Spleen (tissue), 11 donors: ENCODE results near the gene ACTR3. TPM values are rescaled to one million over a fixed set of nuclear protein-coding genes. Genes with fewer than 3 reads are reported as not detected.

Source experiments
- DNase-seq: peaks from one replicate; pipeline ENCODE4 v3.0.0-alpha.2; 2020
- H3K27ac ChIP-seq, 8 donors: fragments of 200-600 bp; sonication (generic) in 7 of 8; 1 replicate in 4 of 8; 2 replicates in 4 of 8; pipeline versions ENCODE4 v1.5.0 to v1.8.0; 2016 to 2021; ENCODE audit warnings: inconsistent platforms in 4 of 8, mild to moderate bottlenecking in 4 of 8, moderate library complexity in 1 of 8
- H3K27me3 ChIP-seq, 7 donors: fragments of 200-600 bp; sonication (generic) in 6 of 7; replicated peaks in 1 of 7; 1 replicate in 4 of 7; 2 replicates in 3 of 7; pipeline versions ENCODE4 v1.5.0 to v1.8.0; 2016 to 2021; ENCODE audit warnings: inconsistent platforms in 3 of 7, mild to moderate bottlenecking in 1 of 7
- H3K36me3 ChIP-seq, 6 donors: fragments of 200-600 bp; sonication (generic) in 5 of 6; 1 replicate in 4 of 6; 2 replicates in 2 of 6; pipeline versions ENCODE4 v1.5.0 to v1.8.0; 2016 to 2021; ENCODE audit warnings: inconsistent platforms in 2 of 6
- H3K4me1 ChIP-seq, 6 donors: fragments of 200-600 bp; sonication (generic) in 5 of 6; 1 replicate in 3 of 6; 2 replicates in 3 of 6; pipeline versions ENCODE4 v1.5.0 to v1.8.0; 2016 to 2021; ENCODE audit warnings: inconsistent platforms in 3 of 6
- H3K4me3 ChIP-seq, 8 donors: fragments of 200-600 bp; sonication (generic) in 7 of 8; 1 replicate in 4 of 8; 2 replicates in 4 of 8; pipeline versions ENCODE4 v1.5.0 to v1.8.0; 2016 to 2021; ENCODE audit warnings: inconsistent platforms in 4 of 8, mild to moderate bottlenecking in 4 of 8, moderate library complexity in 2 of 8
- H3K9me3 ChIP-seq, 8 donors: fragments of 200-600 bp; sonication (generic) in 7 of 8; 1 replicate in 4 of 8; 2 replicates in 4 of 8; pipeline versions ENCODE4 v1.5.0 to v1.8.0; 2016 to 2021; ENCODE audit warnings: inconsistent platforms in 4 of 8
- POLR2A ChIP-seq, 3 donors: fragments of 450-650 bp; IDR thresholded peaks; one replicate each; pipeline ENCODE4 v1.5.1; 2017; ENCODE audit warnings: antibody characterized with exemption in 3 of 3, mild to moderate bottlenecking in 1 of 3
- POLR2AphosphoS5 ChIP-seq, 3 donors: sonication (generic); formaldehyde crosslinking; IDR thresholded peaks; one replicate each; pipeline ENCODE4 v1.5.1; 2017; ENCODE audit warnings: antibody characterized with exemption in 3 of 3
- WGBS, 5 donors: extraction: QIAGEN DNeasy Blood & Tissue Kit in 3 of 5; methylation state at CpG; one replicate each; pipeline versions ENCODE4 v1.1.5 to v1.1.7; 2013 to 2018; 5-methylcytosine and 5-hydroxymethylcytosine counted together
- intact Hi-C: fragments of 100-400 bp; cut with DNase I; formaldehyde crosslinking; loops from one replicate; pipeline ENCODE4 v1.15.0; 2023; ENCODE audit warnings: low total_unique reads
- polyA plus RNA-seq, 3 donors: library from polyadenylated mRNA; stranded (reverse); fragments of 200-250 nt; gene quantifications; one replicate each; pipeline ENCODE4 v1.2.1, GENCODE V29; 2013
- total RNA-seq, 7 donors: library from RNA; depleted of rRNA in 3 of 7; stranded (reverse); fragments of >200 nt in 3 of 7; fragmentation: NEBNext Ultra II Directional in 4 of 7; extraction: Animal tissue kit (Norgen Biotek cat#: 25700) in 4 of 7; gene quantifications; one replicate each; pipeline versions ENCODE4 v1.1.0 to v1.2.1, GENCODE V29; 2016 to 2021
- TF ChIP-seq, protein P1 (sequence below), 11 experiments: fragments of 200-600 bp in 7 of 11; fragments of 450-650 bp in 4 of 11; sonication (generic) in 4 of 11; IDR thresholded peaks in 8 of 11; conservative IDR thresholded peaks in 3 of 11; 1 replicate in 7 of 11; 2 replicates in 4 of 11; pipeline versions ENCODE4 v1.4.0 to v1.8.0; 2016 to 2021; ENCODE audit warnings: antibody characterized with exemption in 11 of 11, inconsistent platforms in 4 of 11, mild to moderate bottlenecking in 1 of 11
- donor health status: healthy with polysubstance abuse.
- donor health status: DM: no; HTN: no; CAD: no; lungs with moderate emphysema.
- donor health status: DM: no; HTN: no; CAD: no.
- donor health status: Bipolar disorder and iron deficiency.
- donor health status: healthy.
- donor health status: DM: no; HTN: no; CAD: no.
- donor health status: DM: yes; HTN: yes; CAD: no.

ACTR3 gene
- total and polyA plus RNA-seq, 10 donors = 75.5 to 488 (median 221) TPM

DNA sequence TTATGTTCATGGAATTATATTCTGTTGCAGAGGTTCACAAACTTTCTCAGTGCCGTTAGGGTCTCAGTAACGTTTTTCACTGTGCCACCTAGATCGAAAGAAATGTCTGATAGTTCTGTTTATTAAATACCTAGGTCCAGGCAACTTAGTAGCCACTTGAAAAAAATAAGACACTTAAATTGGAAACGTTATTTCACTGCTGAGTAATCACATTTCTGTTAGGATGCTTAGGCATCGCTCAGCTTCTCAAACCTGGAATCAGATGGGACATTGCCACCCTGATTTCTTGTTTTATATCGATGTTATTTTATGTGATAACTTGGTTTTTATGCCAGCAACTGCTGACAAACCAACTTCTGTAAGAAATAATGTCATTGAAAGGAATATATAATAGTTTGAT, 36.0 kb downstream of the ACTR3 start:
- Histone ChIP-seq H3K9me3 (no peaks in the 10 kb centered on the region), H3K27me3 (no peaks in the 10 kb centered on the region), H3K36me3 (peaks cover 0 to 92% (median 47%) of the 10 kb centered on the region in 6 donors), H3K27ac (no peak overlapping the region), H3K4me1 (peaks cover 4 to 73% (median 32%) of the 10 kb centered on the region in 6 donors), H3K4me3 (no peak overlapping the region)
- no peak for DNase-seq
- TF ChIP-seq POLR2A (IDR thresholded peaks at IDR 0.05) = no peak
- no peak for TF ChIP-seq POLR2AphosphoS5 (IDR thresholded peaks at IDR 0.05)
- TF ChIP-seq, protein P1, sequence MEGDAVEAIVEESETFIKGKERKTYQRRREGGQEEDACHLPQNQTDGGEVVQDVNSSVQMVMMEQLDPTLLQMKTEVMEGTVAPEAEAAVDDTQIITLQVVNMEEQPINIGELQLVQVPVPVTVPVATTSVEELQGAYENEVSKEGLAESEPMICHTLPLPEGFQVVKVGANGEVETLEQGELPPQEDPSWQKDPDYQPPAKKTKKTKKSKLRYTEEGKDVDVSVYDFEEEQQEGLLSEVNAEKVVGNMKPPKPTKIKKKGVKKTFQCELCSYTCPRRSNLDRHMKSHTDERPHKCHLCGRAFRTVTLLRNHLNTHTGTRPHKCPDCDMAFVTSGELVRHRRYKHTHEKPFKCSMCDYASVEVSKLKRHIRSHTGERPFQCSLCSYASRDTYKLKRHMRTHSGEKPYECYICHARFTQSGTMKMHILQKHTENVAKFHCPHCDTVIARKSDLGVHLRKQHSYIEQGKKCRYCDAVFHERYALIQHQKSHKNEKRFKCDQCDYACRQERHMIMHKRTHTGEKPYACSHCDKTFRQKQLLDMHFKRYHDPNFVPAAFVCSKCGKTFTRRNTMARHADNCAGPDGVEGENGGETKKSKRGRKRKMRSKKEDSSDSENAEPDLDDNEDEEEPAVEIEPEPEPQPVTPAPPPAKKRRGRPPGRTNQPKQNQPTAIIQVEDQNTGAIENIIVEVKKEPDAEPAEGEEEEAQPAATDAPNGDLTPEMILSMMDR (IDR thresholded peaks at IDR 0.05 in 8 of 11, conservative IDR thresholded peaks at IDR 0.05 in 3 of 11) = no peak
- 75 to 89% (median 77%) methylated on average over 6 of the region's 6 CpGs for WGBS, 5 donors
- intact Hi-C loops = no loop called here

DNA sequence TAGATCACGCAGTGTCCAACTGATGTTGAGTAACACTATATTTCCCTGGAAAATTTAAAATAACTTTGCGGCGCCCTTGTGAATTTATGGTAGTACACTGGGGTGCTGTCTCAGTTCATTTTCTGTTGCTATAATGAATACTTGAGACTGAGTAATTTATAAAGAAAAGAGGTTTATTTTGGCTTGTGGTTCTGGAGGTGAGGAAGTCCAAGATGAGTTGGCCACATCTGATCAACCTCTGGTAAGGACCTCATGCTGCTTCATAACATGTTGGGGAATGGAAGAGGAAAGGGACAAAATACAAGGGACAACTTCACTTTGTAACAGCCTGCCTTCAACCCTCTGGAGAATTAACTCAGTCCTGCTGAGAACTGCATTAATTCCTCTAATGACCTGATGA, 36.4 kb downstream of the ACTR3 start:
- H3K36me3 ChIP-seq = peaks cover 0 to 94% (median 49%) of the 10 kb centered on the region in 6 donors
- H3K4me3 ChIP-seq = no peak overlapping the region
- H3K27me3 ChIP-seq = no peaks in the 10 kb centered on the region
- intact Hi-C loops = no loop called here
- no peak for DNase-seq
- H3K27ac ChIP-seq = no peak overlapping the region
- TF ChIP-seq POLR2AphosphoS5 (IDR thresholded peaks at IDR 0.05) (no peak), POLR2A (IDR thresholded peaks at IDR 0.05) (no peak)
- TF ChIP-seq, protein P1 (IDR thresholded peaks at IDR 0.05 in 8 of 11, conservative IDR thresholded peaks at IDR 0.05 in 3 of 11) = no peak
- 93 to 99% (median 97%) methylated on average over 3 of the region's 3 CpGs for WGBS, 5 donors
- peaks cover 4 to 73% (median 32%) of the 10 kb centered on the region in 6 donors for H3K4me1 ChIP-seq
- no peaks in the 10 kb centered on the region for H3K9me3 ChIP-seq

DNA sequence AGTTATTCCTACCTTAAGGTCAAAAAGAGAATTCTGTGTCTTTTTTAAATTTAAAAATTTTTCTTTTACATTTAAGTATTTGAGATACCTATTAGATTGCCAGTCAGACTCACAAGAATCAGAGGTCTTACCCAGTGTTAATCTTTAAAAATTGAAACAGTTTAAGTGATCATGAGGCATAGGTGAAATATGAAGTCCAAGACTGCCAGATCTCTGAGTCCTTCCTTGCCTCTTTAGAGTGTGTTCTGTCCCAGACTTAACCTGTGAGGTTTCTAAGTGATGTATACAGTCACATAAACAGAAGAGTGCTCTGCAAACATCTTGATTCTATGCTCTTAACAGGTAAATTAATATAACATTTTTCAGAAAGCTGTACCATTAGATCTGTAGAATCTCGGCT, 40.6 kb downstream of the ACTR3 start:
- Histone ChIP-seq H3K27ac (no peak overlapping the region), H3K4me3 (no peak overlapping the region), H3K36me3 (peaks cover 0 to 100% (median 69%) of the 10 kb centered on the region in 6 donors), H3K4me1 (peaks cover 0 to 42% (median 12%) of the 10 kb centered on the region in 6 donors), H3K9me3 (no peaks in the 10 kb centered on the region), H3K27me3 (no peaks in the 10 kb centered on the region)
- 93 to 100% (median 96%) methylated on average over 1 of the region's 1 CpG for WGBS, 5 donors
- TF ChIP-seq POLR2AphosphoS5 (IDR thresholded peaks at IDR 0.05) (no peak), POLR2A (IDR thresholded peaks at IDR 0.05) (no peak)
- TF ChIP-seq, protein P1 (IDR thresholded peaks at IDR 0.05 in 8 of 11, conservative IDR thresholded peaks at IDR 0.05 in 3 of 11) = no peak
- DNase-seq = no peak
- intact Hi-C loops = loop anchor here (10.0 kb wide), 1 partner anchor 196 kb away; no protein-coding TSS in a partner anchor

DNA sequence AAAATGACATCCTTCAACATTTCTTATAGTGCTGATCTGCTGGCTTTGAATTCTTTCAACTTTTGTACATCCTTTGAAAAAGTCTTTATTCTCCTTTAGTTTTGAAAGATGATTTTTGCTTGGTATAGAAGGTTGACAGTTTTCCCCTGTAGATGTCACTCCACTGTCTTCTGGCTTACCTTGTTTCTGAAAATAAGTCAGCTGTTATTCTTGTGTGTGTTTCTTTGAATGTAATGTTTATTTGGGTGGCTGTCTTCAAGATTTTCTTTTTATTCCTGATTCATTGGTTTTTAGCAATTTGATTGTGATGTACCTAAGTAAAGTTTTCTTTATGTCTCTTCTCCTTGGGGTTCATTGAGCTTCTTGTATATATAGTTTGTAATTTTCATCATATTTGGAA, 47.6 kb downstream of the ACTR3 start:
- Histone ChIP-seq H3K4me3 (no peak overlapping the region), H3K36me3 (peaks cover 2 to 100% (median 87%) of the 10 kb centered on the region in 6 donors), H3K27ac (no peak overlapping the region), H3K4me1 (peaks cover 0 to under 1% (median 0%) of the 10 kb centered on the region in 6 donors), H3K27me3 (no peaks in the 10 kb centered on the region), H3K9me3 (peaks cover 0 to 19% (median 12%) of the 10 kb centered on the region in 8 donors)
- intact Hi-C loops = loop anchor here (10.0 kb wide), 1 partner anchor 203 kb away; no protein-coding TSS in a partner anchor
- no peak for DNase-seq
- TF ChIP-seq, protein P1 (IDR thresholded peaks at IDR 0.05 in 8 of 11, conservative IDR thresholded peaks at IDR 0.05 in 3 of 11) = no peak
- TF ChIP-seq POLR2AphosphoS5 (IDR thresholded peaks at IDR 0.05) (no peak), POLR2A (IDR thresholded peaks at IDR 0.05) (no peak)
